NCI-H1092 treated with DMSO at 0.1 percent for 48 hours (cell line): ENCODE measurements around the gene DDX52.

Experiments
- DNase-seq: peaks from one replicate; lab custom pipeline; 2025; lab: John Stamatoyannopoulos, UW

The DDX52 gene

DNA sequence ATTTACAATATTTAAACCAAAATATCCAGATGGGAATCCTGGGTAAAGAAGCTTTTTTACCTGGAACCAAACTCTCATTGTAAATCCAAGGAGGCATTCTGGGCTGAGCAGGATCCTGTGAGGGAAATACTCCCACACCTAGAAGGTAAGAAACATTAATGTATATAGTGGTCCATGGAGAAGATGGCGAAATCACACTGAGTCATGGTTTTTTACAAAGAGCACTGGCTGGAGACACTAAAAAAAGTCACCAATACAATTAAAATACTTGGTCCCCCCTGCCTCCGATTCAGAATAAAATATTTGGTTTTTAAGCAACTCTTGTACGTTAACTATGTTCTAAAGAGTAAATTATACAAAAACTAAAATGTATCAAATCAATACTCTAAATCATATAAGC, 67.0 kb downstream of the DDX52 start:
- no peak for DNase-seq

DNA sequence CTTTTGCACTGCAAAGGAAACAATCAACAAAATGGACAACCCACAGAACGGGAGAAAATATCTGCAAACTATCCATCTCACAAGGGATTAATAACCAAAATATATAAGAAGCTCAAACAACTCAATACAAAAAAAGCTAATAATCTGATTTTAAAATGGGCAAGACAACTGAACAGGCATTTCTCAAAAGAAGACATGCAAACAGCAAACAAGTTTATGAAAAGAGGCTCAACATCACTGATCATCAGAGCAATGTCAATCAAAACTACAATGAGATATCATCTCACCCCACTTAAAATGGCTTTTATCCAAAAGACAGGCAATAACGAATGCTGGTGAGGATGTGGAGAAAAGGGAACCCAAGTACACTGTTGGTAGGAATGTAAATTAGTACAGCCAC, 68.8 kb downstream of the DDX52 start:
- no peak for DNase-seq

DNA sequence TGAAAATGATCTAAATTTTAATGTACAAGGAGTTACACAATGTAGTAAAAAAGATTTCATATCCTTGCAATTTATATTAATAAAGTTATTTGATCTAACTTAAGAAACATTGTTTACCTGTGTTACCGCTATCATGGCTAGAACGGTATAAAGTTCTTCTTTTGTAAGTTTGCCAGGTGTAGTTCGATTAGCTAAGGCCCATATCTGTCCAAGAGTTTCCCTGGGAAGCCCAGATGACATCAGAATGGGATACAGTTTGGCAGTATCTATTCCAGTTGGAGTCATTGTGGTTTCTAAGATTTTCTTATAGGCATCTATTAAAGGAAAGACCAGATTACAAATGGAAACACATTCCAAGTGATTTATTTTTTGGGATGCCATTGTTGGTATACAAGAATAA, 71.6 kb downstream of the DDX52 start:
- DNase-seq = no peak

DNA sequence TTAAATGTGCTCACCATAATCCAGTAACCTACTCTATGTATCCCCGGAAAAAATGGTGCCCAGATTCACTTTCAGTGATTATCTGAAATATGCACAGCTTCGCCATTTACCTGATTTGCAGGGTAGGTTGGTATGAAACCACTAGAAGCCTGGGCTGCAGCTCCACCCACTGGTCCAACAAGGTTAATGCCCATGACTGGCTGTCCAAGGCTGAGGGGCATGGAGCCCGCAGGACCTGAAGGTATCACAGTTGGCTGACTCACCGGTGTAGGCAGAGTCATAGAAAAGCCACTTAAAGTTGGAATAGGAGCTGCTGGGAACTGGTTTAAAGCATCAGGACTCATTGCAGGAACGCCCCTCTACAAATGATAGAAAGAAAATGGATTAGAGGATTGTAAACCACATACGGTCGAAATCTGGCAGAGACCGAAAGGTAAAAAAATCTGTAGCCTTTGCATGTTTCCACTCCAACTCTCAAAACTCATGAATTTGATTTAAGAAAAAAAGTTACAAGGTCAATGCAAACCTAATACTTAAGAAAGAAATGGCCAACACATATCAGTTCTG, 72.6 kb downstream of the DDX52 start:
- no peak for DNase-seq

DNA sequence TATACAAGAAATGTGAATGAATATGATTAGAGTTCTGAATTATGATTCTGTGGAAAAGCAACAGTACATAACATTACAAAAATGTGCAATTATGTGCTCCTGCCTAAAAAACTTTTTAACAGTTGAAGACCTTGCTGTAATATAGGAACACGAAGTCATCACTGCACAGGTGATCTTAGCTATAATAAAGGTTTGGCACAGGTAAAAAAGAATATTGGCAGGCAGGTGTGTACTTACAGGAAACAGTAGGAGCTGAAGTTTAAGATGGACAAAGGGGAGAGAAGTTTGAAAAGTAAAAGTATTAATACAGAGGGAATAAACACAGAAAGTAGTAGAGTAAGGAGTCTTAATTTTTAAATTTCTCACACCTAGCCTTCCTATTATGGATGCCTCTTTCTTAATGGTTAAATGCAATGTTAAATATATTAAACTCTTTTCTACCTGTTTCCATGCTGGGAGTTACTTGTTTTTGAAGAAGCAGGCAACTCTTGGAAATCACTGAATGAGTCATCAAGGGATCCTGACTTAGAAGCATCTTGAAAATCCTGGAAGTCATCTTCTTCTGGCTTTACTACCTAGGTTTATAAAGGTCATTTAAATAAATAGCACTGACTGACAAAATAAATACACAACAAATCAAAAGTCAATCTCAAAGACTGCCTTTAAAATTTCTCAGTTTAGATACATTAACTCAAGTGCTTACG, 74.7 kb downstream of the DDX52 start:
- DNase-seq = no peak

DNA sequence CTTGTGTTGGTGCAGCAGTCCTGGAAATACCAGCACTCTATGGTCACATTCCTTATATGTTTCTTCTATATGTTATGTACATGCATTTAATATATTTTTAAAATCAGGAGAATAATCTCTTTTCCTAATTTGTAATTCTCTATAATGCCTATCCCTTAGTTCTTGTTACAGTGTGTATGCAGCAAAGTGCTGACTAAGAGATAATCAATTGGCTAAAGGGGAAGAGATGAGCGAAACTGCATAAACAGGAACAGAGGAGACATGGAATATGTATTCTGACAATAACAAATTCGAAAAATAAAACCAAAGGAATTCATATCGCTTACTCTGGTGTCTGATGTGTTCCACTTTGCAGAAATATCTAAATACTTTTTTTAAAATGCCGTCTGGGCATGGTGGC, 75.7 kb downstream of the DDX52 start:
- DNase-seq = no peak

DNA sequence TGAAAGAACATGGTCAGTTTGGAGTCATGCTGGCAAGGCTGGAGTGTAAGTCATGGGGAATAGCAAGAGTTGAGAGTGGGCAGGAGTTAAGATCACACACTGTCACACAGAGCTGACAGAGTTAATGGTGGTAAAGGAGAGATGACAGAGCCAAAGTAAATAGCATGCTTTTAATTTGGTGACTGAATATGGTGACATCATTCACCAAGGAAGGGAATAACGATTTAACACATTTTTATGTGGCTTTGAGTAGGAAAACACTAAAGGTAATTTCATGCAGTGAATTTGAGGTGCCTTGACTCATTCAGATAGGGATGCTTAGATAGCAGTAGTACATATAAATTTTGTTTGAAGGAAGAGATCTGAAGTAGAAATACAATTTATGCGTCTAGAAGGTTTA, 76.1 kb downstream of the DDX52 start:
- no peak for DNase-seq

DNA sequence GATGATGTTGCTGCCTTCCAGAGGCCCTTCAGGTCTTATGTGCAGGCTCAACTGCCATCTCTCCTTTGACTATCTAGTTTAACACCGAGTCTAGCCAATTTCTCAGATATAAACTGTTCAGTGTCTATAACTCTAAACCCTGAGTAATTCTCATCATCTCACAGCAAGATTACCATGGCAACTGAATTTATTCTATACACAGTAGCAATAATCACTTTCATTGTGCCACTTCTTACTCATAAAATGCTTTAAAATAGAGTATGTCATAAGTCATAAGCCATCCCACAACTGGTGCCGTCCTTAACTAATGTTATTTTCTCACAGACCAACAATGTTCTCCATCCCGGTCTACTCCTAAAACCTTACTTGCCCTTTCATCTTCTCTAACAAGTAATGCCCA, 79.0 kb downstream of the DDX52 start:
- no peak for DNase-seq

DNA sequence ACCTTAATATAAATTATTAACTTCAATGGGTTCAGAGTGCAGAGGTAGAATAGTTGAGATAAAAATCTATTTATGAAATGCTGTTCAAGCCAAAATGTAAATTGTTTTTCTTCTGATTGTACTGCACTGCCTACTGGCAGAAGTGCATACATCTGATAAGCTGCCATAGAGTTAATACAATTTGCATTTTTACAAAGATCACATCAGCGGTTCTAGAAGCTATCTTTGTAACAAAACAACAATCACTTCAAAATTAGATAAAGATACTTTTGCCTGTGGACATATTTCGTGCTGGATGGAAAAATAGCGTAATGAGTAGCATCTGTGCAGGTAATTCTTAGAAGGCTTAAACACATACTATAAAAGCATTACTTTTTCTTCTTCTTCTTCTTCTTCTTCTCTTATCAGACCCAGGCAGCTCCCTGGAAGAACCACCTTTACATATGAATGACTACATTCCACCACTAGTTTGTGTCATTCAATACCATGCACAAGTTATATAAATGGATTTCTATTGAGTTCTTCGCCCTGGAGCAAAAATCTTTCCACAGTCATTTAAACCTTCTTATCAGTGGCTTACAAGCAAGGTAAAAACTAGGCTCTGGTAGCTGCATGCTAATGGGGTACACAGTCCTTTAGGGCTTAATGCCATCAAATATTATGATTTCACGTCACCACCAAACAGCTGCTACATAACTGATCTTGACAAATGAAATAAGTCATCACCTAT, 81.1 kb downstream of the DDX52 start:
- no peak for DNase-seq
